HG03025 (cell line): ENCODE data around the gene KAT2B.

Experiments
- ATAC-seq: cut with Tn5 transposase; IDR thresholded peaks from one replicate; pipeline ENCODE4 v1.9.1; 2021; ENCODE audit warnings: mild to moderate bottlenecking, moderate library complexity; ENCODE audit not compliant: unreplicated experiment, low FRiP score

The KAT2B gene

DNA sequence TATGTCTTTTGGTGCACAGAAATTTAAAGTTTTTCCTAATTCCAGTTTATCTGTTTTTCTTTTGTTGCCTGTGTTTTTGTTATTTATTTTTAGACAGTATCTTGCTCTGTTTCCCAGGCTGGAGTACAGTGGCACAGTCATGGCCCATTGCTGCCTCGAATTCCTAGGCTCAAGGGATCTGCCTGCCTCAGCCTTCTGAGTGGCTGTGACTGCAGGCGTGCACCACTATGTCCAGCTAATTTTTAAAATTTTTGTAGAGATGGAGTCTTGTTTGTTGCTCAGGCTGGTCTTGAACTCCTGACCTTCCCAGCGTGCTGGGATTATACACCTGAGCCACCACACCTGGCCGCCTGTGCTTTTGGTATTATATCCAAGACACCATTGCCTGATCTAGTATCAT, 22.8 kb downstream of the KAT2B start:
- ATAC-seq, result no peak

DNA sequence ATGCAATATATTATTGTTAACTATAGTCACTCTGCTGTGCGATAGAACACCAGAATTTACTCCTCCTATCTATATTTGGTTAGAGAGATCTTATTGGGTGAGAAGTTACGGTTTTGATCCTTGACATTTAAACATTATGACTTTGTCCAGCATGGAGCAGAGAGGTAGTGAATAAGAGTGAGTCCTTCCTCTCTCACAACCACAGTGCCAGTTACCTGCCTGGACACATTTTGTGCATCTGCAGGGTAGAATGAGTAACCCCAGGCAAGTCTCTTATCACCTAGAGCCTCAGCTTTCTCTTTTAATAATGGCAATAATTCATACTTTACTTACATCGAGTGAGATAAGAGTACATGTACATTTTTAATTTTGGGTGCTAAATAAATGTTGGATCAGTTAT, 24.1 kb downstream of the KAT2B start:
- ATAC-seq, result no peak

DNA sequence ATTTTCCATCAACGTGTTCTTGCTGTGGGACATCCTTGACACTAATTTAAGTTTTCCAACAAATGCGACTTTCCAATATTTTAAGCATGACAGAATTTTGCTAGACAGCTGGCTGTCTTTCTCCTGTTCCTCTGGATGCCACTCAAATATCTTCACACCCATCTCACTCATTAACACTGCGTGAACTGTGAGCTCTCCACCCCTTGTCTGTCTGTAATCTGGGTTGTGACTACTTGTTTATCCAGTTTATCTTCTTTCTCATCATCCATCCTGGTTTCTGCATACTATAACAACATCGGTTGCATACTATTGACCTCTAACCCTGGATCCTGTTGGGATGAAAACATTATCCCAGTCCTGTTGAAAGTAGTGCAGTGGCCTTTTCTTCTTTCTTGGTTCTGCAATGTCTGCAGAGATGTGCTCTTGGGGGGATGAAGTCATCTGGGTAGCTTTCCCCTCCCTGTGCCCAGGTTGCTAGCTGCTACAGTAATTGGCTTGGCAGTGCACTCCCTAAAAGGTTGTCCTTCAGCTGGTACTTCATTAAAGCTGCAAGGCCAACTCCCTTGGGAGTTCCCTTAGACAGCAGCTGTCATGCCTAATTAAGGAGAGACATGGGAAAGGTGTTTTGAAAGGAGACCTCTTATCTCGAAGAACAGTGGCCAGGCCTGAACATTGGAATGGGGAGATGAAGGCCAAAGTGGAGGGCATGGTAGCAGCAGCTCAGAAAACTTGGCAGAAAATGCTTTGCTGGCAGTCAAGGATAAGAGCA, 24.7 kb downstream of the KAT2B start:
- ATAC-seq, result no peak

DNA sequence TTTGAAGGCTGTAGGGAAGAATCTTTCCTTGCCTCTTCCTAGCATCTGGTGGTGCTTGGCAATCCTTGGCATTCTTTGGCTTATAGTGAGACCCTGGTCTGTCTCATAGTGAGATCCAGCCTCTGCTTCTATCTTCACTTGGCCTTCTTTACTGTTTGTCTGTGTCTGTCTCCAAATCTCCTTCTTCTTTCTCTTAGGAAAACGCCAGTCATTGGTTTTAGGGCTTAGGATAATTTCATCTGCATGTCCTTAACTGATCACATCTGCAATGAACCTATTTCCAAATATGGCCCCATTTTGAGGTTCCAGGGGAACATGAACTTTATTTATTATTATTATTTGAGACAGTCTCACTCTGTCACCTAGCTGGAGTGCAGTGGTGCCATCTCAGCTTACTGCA, 25.8 kb downstream of the KAT2B start:
- ATAC-seq, result no peak

DNA sequence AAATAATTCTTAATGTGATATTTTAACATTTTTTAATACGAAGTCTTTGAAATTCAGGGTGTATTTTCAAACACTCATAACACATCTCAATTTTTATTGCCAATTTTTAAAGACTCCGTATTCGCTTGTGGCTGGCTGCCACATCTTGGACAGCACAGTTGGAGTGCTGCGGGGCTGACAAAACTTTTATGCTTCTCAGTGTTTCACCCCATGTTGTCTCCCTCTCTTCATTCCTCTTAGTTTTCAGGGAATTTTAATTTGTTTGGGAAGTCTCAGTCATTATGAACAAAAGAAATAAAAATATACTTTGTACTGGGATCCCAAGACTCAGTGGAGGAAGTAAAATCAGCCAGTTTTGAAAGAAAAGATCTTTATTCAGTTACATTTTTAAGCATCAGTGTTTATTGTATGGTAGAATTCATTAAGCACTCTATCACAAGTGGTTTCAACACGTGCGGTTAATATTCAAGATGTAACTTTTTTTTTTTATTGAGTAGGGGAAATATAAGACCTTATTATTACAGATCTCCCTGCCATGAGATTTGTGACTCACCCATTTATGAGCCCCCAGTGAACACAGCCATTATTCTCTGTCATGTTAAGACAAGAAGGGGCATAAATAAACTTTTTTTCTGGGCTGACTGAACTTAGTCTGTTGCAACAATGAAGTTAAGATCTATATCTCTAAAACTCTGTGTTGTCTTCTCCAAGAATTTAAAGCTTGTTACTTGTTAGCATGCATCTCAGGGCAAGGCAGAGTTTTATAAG, 26.8 kb downstream of the KAT2B start:
- no peak for ATAC-seq

DNA sequence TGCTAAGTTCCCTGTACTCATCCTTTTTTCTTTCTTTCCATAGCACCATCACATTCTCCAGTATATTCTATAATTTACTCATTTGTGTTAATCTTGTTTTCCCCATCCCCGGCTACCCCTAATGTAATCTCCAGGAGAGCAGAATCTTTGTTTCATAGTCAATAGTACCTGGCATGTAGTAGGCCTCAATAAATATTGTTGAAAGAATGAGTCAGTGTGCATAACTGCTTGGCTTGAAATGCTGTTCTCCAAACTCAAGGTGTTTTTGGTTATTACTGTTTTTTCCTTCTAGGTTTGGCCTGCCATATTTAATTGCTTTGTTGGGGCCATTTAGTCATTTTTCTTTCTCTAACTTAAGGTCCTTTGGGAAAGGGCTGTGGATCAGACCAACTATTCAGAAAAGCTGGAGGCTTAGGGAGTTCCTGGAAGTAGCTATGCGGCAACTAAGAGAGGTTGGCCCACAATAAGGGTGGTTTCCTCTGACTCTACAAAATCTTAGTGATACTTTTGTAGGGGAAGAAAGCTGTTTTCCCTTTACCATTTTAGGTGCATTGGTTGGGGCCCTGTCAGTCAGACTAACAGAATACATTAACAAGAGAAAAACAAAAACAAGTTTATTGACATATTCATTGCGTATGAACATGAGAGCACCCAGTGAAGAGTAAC, 28.4 kb downstream of the KAT2B start:
- no peak for ATAC-seq

DNA sequence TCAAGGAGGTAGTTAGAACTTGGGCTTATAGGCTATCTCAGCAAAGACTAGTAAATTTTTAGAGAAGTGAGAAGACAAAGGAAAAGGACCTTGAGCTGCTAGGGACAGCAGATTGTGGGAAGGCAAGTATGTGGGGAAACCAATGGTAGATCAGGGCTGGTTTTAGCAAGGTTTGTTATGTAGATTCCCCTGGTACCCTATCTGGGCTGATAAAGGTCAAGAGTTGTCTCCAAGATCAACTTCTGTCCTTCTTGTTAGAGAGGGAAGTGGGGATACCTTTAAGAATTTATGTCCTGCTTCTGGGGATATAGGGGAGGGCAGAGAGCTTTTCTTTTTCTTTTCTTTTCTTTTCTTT, 28.9 kb downstream of the KAT2B start:
- no peak for ATAC-seq

DNA sequence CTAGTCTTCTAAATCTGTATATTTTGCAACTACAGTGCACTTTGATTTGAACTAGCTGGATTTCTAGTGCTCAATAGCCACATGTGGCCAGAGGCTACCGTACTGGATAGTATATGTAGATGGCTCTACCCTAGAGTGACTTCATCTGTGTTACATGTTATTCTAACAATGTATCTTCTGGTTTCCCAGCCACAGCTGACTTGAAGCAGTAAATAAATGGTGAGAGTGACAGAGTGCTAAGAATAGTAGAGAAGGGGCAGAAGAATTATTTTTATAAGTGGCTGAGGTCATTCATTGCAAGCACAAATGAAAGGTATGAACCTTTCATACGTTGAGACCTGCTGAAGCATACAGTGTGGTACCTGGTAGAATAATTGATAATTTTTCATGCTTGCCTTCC, 30.9 kb downstream of the KAT2B start:
- ATAC-seq, result no peak

DNA sequence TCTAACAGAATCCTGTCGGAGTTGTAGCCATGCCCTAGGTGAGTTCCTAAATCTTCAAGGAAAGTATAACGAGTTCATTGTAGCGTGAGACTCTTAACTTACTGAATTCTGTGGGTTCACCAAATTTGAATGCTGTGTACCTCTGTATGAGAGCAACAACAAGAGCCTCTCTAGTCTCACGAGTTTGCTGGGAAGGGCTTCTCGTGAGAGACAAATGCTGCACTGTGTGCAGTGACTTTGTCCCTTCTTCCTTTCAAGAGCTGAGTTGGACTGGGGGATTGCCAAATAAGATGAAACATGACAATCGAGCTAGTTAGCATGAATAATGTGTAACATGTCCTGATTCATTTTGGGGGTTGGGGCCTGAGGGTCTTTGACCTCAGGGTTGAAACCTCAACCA, 32.2 kb downstream of the KAT2B start:
- no peak for ATAC-seq

DNA sequence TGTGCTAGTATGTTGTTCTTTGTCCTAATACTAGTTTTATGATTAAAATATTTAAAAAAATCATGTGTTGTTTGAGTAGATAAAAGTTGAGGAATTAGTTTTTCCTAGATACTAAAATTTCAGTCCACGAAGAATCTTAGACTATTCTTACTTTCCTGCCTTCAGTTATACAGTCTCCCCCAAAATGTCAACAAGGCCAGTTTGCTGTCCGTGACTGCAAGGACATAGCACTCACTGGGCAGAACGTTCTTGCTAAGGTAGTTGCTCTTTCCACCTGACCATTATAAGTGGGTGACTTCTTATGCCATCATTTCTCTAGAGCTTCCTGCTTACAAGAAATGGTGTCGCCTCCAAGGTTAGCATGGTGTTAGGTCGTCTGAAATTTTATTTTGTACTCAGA, 32.8 kb downstream of the KAT2B start:
- ATAC-seq, result no peak

DNA sequence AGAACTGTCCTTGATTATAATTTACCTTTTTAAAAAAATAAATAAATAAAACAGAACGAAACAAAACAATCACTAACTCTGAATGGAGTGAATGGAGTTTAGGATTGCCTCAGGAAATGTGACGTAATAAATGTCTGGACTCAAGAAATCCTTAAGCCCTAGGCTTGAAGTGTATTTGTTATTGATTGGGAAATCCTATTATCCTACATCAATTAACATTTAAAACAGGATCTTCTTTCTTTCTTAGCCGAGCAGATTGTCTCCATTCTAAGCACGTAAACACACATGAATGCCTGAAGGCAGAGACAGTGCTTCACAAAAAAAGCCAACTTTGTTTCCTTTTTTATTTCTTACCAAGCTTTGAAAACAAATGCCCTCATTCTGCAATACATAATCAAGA, 33.4 kb downstream of the KAT2B start:
- no peak for ATAC-seq

DNA sequence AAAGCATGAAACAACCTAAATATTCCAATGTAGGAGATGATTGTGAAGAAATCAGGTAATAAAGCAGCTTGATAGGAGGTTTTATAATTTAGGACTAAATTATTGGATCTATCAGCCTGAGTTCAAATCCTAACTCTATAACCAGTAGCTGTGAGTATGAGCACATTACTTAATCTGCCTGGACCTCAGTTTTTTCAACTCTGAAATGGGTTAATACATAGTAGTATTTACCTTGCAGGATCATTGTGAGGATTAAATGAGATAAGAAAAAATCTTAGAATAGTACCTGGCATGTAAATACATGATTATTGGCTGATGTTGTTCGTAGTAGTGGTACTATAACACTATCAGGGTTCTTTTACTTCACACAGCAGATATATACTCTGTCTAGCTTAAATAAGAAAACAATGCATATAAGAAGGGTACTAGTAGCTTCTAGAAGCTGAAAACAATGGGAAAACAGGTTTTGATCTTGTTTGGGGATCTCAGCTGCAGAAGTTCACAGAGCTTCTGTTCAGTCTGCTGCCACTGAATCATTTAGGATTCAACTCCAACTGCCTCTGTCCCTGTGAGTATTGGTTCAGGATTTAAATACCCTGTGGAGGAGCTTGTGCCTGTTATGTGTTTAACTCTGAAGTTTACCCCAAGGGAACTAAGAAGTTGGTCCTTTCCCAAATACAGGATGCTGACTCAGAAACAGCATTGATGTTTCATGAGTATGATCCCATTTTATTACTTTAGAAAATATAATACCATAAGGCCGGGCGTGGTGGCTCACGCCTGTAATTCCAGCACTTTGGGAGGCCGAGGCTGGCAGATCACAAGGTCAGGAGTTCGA, 34.2 kb downstream of the KAT2B start:
- ATAC-seq, result no peak

DNA sequence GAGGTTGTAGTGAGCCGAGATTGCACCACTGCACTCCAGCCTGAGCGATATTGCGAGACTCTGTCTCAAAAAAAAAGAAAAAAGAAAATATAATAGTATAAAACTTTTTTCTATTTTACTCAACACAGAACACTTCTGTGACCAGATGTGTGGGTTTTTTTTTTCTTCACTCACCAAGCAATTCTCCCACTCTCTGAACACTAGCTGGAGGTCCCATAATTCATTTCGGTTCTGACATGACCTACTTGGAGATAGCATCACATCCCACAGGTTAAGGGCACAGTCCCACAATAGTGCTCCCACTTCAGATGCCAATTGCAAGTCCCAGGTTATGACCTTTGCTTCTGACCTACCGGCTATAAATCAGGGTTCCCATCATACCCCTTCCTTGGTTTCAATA, 35.0 kb downstream of the KAT2B start:
- no peak for ATAC-seq

DNA sequence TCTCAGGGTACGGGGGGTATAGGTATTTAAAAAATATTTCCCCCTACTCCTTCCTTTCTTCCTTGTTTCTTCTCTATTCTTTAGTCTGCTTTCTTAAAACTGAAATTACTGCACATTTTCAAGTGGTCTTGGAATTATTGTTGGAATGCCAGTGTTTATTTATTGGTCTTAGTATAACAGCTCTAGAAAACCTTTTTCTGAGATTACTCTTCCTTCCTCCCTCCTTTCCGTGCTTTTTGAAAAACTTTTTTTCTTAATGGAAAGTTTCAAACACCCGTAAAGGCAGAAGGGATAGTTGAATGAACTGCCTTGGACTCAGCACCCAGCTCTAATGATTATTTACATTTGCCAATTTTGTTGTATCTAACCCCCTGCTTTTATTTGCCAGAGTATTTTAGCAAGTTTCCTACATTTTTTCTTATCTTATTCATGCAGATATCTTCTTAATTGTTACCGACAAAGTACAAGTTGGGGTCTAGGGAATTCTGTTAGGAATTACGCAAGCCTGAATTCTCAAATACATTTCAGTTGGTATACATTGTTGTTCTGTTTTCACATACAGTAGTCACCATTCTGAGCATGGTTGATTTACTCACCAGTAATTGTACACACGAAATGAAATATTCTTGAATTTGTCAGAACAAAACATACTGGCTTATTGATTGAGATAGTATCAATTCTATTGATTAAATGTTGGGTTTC, 36.2 kb downstream of the KAT2B start:
- no peak for ATAC-seq

DNA sequence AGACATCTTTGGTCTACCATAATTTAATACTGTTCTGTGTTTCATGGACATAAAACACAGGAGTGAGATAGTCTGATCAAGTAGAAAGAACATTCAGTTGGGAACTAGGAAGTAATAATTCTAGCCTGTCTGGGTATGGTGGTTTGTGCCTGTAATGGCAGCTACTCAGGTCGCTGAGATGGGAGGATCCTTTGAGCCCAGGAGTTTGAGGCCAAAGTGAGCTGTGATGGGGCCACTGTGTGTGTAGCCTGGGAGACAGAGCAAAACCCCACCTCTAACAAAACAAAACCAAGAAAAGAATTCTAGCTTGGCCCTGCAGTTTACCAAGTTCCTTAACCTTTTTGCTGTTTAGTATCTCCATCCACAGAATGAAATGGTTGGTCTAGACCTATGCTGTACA, 36.8 kb downstream of the KAT2B start:
- no peak for ATAC-seq

DNA sequence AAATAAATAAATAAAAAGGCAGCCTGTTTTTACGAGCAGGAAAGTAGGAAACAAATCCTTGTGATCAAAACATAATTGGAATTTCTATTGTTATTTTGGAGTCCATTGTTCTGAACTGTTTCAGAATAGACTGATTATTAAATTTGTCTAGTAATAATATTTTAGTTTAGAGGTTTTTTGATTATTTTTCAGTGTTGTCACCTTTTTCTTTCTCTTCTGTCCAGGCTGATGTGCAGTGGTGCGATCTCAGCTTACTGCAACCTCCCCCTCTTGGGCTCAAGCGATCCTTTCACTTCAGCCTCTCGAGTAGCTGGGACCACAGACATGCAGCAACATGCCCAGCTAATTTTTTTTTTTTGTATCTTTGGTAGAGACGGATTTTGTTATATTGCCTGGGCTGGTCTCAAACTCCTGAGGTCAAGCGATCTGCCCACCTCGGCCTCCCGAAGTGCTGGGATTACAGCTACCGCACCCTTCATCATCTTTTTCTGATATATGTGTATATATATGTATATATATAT, 38.0 kb downstream of the KAT2B start:
- ATAC-seq, result no peak

DNA sequence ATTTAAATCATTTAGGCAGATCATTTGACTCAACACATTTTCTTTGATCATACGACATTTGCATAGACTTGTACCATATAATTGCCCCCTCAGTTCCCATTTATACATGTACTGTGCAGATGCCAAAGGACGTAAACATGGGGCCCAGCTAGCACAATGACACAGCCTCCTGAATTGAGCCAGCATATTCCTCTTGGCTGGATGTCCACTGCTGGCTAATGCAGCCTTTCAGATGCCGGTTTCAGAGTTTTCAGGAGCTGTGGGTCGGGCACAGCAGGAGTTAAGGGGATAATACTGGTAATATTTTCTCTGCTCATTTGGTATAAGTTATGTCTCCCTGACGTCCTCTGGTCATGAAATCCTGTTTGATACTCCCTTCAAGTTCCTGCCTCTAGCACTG, 39.4 kb downstream of the KAT2B start:
- no peak for ATAC-seq

DNA sequence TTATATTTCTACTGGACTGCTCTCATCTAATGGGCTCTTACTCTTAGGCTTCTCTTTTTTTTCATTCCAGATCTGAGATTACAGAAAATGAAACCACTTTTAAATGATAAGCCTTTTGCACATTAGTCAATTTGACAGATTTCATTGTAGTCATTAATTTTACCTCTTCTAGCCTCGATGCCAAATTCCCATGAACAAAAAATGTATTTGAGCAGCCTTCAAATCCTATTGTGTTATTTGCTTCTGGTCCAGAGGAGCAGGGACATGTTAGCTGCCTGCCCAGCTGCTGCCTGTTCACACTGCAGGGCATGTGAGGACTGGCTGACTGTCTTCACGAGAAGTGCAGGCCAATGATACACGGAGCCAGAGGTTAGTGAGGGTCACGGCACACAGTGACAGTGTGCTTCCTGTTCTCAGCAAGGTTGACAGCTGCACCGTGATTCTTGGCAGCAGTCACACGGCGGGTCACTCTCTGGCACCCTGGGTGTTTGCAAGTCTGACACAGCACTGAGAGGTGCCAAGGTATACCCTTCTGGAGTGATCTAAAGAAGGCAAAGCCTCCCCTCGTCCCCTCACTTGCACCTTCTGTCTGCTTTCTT, 40.8 kb downstream of the KAT2B start:
- ATAC-seq, result no peak

DNA sequence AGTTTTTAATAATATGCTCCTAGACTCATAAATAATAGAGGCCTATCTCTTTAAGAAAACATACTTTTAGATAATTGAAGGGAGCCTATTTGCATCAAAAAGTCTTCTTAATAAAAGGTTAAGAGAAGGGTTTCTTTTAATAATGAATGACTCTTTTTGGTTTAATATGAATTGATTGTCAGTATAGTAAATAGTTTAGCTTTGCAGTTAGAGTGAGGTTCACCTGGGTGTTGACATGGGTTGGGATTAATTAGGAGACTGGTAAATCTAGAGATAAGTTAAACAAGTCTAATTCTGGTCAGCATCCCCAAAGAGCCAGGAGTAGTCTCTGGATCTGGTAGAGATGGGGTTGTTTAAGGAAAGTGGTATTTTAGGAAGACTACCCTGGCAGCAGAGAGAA, 43.0 kb downstream of the KAT2B start:
- no peak for ATAC-seq

DNA sequence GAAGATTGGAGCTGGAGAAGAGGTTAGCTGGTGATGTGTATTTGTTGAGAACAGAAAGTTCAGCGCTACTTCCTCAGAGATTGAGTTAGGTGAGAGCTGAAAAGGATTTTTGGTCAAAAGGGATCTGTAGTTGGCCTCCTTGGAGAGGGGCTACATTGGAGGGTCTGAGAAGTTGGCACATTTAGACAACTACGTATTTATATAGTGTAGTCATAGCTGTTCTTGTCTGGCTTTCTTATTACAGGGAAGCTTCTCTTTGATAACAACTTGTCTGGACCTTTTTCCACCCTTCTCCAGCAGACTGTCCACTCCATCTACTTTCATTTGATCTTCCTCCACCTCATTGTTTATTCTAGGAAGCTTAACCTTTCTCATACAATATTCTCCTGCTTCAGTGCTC, 43.7 kb downstream of the KAT2B start:
- ATAC-seq, result no peak
